Hematopoietic multipotent progenitor cell (in vitro differentiated cells): ENCODE measurements around the gene FCAMR. TPM values are rescaled to one million over a fixed set of nuclear protein-coding genes. Genes with fewer than 3 reads are reported as not detected.
A peak's percentile ranks its signal among the peaks of the same experiment; 100 is the strongest.

Experiments
- DNase-seq, 3 donors: peaks; one replicate each; pipeline ENCODE4 v3.0.0-alpha.2; 2011 to 2015; ENCODE audit warnings: low read depth in 2 of 3, low spot score in 2 of 3
- total RNA-seq: library from RNA; depleted of rRNA; stranded (reverse); fragments of >200 nt; gene quantifications from one replicate; pipeline ENCODE4 v1.2.3, GENCODE V29; 2012

Gene FCAMR
- total RNA-seq, 1 donor, result not detected

DNA sequence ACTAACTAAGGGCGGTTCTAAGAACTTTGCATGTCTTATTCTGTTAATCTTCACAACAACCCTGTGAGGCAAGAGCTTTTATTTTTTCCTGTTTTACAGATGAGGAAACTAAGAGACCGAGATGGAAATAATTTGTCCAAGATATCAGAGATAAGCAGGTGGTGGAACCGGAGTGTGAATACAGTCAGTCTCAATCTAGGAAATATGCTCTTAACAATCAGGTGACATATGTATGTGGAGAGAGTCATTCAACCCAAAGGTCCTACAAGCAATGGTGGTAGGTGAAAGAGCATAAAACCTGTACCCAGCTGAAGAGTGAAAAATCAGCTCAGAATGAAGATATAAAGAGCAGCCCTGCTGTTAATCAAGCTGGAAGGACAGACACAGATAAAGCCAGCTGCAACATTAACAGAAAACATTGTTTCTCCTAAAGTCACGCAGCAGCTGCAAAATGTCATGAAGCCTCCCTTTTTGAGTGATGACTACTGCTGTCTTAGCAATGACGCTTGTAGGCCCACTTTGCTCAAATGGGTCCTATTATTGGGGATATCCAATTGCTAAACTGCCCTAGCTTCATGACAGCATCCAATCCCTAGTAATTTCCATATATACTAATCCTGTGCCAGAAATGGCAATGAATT is 30.5 kb upstream of the FCAMR start:
- DNase-seq, result no peak

- DNase-seq, result no peak
These were observed 28.6 kb upstream of the FCAMR start for GRCh38 chr1:206998816-206999215.

DNA sequence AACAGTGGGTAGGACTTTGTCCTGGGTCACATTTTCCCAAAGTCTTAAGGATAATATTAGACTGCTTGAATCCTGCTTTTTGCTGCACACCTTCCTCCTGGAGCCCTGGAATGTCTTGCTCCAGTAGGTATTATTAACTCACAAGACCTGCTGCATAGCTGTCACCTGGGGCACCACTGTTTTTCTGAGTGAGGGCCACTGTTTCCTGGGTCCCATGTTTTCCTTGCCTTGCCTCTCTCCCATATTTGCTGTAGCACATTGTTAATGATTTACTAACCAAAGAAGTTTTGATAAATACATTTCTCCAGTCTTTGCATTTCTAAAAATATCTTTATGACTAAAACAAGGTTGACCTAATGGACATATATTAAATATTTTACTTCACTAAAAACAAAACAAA is 22.5 kb upstream of the FCAMR start:
- DNase-seq, result no peak

DNA sequence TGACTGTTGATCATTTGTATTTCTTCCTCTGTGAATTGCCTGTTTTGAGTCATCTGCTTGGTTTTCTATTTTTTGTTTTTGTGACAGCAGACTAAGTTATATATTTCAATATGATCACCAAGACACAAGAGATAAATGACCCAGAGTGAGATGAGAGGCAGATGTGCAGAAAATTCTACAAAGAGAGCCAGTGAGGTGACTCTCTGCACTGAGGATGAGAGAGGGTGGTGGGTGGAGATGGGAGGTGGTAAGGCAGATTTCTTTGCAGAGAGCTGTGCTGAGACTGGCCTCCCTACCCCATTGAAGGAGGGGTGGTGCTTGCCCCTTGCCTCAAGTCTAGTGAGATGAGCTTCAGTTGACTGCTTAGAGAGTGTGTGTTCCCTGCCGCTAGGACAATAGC is 17.6 kb upstream of the FCAMR start:
- no peak for DNase-seq

- DNase-seq, result no peak
These were observed 16.6 kb upstream of the FCAMR start for GRCh38 chr1:206986885-206987284.

DNA sequence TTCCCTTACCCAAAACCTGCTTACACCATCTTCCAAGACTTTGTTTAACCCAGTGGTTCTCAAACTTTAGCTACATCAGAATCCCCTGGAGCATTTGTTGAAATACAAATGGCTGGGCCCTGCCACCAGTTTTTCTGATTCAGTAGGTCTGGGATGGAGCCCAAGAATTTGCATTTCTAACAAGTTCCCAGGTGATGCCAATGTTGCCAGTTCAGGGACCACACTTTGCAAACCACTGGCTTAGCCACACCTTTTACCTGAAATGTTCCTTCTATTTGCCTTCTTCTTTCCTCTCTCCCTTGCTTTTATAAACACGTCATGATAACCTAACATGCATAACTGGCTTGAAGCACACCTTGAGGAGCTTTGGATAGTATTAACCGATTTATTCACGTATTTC is 16.1 kb upstream of the FCAMR start:
- no peak for DNase-seq

DNA sequence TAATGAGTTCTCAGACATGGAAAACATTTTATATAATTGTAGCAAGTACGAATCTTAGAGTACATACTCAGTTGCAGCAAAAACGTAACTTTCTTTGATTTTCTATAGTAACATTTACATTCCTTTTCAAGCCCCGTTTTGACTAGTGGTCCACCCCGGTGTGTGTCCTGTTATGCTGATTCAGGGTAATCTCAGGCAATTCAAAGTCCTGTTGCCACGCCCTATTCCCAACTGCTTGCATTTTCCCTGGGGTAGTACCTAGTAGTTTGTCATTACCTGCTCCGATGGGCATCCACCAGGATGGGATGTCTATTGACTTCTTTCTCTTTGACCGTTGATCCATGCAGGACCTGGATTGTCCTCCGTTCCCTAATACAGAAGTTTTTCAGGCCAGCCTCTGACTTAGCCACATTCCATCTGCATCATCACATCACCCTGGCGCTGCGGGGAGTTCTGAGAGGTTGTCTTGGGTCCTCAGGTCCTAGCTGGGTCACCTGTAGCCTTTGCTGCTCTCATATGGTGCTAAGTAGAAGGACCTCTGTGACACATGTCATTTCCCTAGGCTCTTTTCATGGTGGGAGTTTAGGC is 15.0 kb upstream of the FCAMR start:
- DNase-seq, result no peak

DNA sequence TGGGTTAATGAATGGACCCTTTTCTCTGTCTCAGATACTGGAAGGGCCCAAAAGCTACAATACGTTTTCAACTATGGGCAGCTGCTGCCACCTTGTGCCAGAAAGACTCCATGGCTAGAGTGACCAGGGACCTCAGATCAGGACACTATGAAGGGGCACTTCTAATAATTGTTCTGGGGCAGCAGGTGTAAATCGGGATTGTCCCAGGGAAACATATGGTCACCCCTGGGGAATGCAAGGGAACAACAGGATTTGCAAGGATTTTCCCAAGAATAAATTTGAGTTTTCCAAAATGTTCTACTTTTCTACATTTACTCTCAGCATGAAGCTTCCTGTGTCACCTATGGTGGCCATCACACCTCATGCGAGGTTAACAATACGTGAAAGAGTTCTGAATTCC is 12.0 kb upstream of the FCAMR start:
- peak; percentile 18 to 77 (median 50) for DNase-seq

GRCh38 chr1:206979379-206980043 is 9.3 kb upstream of the FCAMR start:
- DNase-seq, result no peak

DNA sequence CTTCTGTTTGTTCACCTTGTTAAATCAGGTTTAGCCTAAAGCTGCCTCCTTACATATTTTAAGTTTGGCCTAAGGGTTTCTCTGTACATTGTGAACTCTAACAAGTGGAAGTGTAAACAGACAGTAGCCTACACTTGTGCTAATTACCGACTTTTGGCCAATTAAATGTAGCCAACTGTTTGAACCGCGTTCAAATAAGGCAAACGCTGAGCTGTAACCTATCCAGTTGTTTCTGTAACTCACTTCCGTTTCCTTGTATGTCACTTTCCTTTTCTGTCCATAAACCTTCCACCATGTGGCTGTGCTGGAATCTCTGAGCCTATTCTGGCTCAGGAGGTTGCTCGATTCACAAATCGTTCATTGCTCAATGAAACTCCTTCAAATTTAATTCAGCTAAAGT is 8.0 kb upstream of the FCAMR start:
- DNase-seq, result no peak

DNA sequence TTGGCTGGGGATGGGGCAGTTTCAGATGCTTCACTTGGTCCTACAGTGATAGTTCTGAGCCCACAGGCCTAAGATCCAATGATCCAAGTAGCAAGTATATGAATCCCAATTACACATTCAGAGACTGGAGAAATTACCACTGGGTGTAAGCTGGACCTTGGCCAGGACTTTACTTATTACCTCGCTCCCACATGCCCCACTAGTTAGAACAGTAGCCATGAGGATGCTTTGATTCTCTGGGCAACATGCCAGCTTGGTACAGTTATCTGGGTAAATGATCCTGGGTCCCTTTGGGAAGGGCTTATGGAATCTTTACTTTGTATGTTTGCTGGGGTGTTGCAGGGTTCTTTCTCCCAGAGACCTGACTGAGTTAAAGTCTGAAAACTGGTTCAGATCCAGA is 5.0 kb upstream of the FCAMR start:
- DNase-seq, result no peak

DNA sequence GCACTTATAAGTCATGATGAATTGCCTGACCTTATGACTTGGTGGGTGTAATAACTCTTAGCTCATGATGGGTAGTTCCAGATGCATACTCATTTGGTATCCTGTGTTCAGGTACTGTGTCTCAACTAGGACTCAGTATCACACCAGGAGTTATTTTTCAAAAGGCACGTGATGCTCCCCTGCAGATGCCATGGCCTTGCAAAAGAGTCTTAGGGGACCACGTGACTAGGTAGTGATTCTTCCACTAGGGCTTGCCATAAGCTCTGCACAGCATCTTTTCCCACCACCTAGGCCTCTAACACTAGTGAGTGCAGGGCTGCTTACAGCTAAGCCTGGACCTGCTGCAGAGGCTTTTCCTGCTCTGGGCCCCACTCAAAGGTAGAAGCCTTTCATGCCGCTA is 3.9 kb upstream of the FCAMR start:
- DNase-seq, result no peak

- DNase-seq, result no peak
These were observed 2.5 kb upstream of the FCAMR start for GRCh38 chr1:206972728-206973127.

DNA sequence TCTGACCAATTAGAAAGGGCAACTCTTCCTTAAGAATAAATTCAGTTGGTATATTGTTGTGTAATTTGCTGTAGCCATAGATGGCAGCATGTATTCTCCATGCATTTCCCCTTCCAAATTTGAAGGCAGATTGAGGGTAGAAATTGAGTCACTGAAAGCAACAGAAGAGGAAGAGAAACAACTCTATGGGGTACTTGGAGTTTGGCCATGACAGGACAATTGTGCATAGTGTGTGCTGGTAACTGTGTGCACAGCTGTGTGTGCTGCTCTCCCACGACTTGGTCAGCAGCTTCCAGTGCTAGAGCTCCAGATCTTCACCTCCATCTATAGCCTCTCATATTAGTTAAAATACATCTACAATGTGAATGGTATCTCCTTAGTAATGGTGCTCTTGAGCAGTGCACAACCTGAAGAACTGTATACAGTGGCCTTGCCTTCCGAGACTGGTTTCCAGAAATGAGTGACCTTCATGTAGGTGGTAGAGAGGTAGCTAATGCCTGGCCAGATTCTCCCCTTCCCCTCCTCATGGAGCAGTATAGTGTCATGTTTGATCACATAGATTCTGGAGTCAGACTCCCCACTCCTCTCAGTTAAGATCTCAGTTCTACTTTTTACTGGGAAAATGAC is 882 bp upstream of the FCAMR start:
- no peak for DNase-seq

- DNase-seq, result no peak
These were observed 1.2 kb downstream of the FCAMR start for GRCh38 chr1:206969090-206969489.

DNA sequence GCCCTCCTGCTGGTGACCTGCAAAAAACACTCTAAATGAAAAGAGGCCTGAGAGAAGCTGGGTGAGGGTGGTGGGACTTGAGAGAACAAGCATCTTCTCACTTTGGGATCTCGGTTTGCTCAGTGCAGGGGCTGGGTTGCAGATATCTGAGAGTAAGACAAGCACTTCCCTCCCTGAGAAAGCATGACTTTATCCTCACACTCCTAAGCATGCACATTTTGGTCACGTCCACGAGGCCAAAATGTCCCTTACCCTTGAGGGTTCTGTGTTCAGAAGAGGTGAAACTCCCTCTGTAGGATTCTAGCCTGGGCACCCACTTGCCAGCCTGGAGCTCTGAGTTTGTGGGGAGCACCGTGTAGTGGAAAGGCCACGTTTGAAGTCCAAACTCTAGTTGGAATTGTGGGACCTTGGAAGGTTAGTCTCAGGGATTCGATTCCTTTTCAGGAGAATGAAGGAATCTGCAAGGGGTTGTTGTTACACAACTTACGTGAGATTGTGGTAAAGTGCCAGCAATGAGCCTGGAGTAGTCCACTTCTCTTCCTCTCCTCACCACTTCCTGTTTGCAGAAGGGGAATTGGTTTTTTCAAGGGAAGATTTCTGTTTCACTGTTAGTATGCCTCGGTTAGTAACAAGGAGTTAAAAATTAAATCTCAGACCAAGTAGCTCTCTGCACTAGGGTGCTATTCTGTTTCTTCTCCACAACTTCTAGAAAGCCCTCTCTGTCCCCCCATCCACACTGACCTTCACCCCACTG is 3.0 kb downstream of the FCAMR start:
- peak in 2 of 3 donors; percentile 40 to 55 for DNase-seq

DNA sequence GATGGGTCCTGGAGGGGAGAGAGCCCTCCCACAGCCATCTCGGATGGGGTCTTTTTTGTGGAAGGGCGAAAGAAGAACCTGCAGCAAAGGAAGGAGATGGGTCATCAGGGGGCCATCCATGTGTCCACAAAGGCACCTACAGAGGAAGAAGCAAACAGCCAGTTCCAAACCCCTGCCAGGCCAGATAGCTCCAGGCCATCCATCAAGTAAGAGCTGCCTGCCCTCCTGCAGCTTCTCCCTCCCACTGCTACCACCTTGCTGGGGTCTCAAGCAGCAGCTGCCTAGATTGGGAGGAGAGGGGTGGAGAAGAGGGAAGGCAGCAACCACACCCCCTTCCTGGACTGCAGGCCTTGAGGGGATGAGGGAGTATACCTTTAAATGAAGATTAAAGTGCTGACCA is 4.5 kb downstream of the FCAMR start:
- DNase-seq, result no peak

GRCh38 chr1:206963740-206964139 is 6.5 kb downstream of the FCAMR start:
- DNase-seq, result no peak

DNA sequence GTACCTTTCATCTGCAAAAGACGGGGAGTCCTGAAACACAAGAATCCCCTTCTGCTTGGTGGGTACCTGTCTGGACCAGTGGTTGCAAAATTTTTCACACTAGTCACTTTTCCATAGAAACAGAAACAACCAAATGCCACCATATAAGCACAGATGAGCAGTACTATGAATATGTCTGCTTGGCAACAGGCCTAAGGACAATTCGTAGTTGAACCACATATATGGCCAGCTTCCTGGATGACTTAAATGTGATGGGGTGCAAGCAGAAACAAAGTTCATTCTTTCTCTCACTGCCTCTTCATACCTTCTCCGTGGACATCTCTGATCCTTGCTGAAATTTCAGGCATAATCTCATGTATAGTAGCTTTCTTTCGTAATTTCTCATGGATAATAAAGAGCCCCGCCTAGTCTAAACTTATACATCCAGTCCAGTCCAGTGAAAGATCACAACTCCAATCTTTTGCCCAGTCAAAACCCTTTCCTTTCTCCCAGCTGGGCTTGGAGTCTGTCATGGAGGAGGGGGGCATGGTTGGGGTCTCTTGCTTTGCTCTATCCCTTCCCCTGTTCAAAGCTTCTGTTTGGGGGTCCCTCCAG is 7.0 kb downstream of the FCAMR start:
- no peak for DNase-seq

DNA sequence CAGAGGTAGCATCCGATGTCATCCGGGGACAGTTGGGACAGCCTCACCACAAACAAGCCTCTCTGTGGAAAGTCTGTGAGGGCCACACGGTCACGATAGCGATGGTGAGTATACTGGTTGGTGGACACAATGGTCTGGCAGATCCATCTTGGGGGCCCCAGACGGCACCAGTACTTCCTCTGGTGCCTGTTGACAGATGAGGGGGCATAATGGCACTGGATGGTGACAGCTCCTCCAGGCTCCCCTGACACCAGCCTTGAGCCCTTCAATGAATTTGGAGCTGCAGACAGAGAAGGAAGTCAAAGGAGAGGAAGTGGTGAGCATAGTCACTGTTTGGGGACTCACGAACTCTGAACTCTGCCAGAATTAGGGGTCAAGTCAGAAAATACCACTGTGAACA is 8.0 kb downstream of the FCAMR start:
- peak in 1 of 3 donors; percentile 43 for DNase-seq

DNA sequence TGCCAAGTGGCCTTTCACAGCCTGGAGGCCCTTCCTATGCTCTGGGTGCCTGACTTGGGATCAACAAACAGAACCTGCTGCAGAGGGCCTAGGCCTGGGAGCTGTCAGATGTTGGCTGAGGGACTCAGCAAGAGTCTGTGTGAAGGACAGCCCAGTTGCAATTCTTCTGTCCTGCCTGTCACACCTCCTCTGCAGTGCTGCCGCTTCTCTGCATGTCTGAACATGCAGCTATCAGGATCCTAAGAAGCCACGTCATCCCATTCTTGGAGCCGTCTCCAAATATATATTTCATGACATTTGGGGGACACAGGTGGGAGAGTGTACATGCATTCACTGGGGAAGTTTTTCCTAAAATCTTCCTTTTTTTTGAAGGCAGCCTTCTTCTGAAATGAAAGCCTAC is 8.6 kb downstream of the FCAMR start:
- no peak for DNase-seq
